Small intestine (tissue), 7 donors: Measurements from ENCODE around the gene ASB4. TPM values are rescaled to one million over a fixed set of nuclear protein-coding genes. Genes with fewer than 3 reads are reported as not detected.
A peak's percentile ranks its signal among the peaks of the same experiment; 100 is the strongest.

Source experiments
- DNase-seq, 2 donors: peaks; one replicate each; pipeline versions ENCODE4 v3.0.0 to v3.0.0-alpha.2; 2013
- FAIRE-seq: peaks from 2 replicates; lab custom pipeline; 2012; peaks lifted over from hg19 to GRCh38; lab: Jason Lieb, UNC
- H3K27ac ChIP-seq, 3 donors: one replicate each; pipeline ENCODE4 v1.5.1; 2013; ENCODE audit warnings: low read length in 2 of 3, mild to moderate bottlenecking in 2 of 3, control low read depth in 1 of 3, inconsistent platforms in 1 of 3, low read depth in 1 of 3, moderate library complexity in 1 of 3
- H3K27me3 ChIP-seq, 3 donors: one replicate each; pipeline ENCODE4 v1.6.1; 2013; ENCODE audit warnings: low read length in 3 of 3, inconsistent platforms in 1 of 3; ENCODE audit not compliant: control insufficient read depth in 3 of 3, insufficient read depth in 3 of 3
- H3K36me3 ChIP-seq, 3 donors: one replicate each; pipeline ENCODE4 v1.6.1; 2013; ENCODE audit warnings: low read length in 3 of 3, inconsistent platforms in 1 of 3, low read depth in 1 of 3, mild to moderate bottlenecking in 1 of 3, moderate library complexity in 1 of 3; ENCODE audit not compliant: control insufficient read depth in 3 of 3, insufficient read depth in 2 of 3
- H3K4me1 ChIP-seq, 3 donors: one replicate each; pipeline ENCODE4 v1.6.1; 2013; ENCODE audit warnings: low read length in 2 of 3, inconsistent platforms in 1 of 3, low read depth in 1 of 3, mild to moderate bottlenecking in 1 of 3, moderate library complexity in 1 of 3; ENCODE audit not compliant: control insufficient read depth in 3 of 3, insufficient read depth in 2 of 3
- H3K4me3 ChIP-seq, 3 donors: one replicate each; pipeline ENCODE4 v1.5.1; 2013; ENCODE audit warnings: low read length in 3 of 3, control low read depth in 1 of 3, inconsistent platforms in 1 of 3, low read depth in 1 of 3, mild to moderate bottlenecking in 1 of 3, moderate library complexity in 1 of 3
- H3K9me3 ChIP-seq, 2 donors: one replicate each; pipeline ENCODE4 v1.6.1; 2013; ENCODE audit warnings: low read depth in 1 of 2, low read length in 1 of 2; ENCODE audit not compliant: control insufficient read depth in 2 of 2, insufficient read depth in 1 of 2
- WGBS, 3 donors: extraction: QIAGEN DNeasy Blood & Tissue Kit; methylation state at CpG; one replicate each; pipeline ENCODE4 v1.1.7; 2013; 5-methylcytosine and 5-hydroxymethylcytosine counted together
- polyA plus RNA-seq, 4 donors: library from polyadenylated mRNA; stranded (reverse) in 3 of 4; unstranded in 1 of 4; fragments of 200-250 nt in 3 of 4; fragments of 120-200 nt in 1 of 4; gene quantifications; one replicate each; pipeline versions ENCODE4 v1.2.1 to v1.2.3, GENCODE V29; 2013
- donor health status: healthy with polysubstance abuse.
- donor health status: control.
- donor health status: control.
- donor health status: Bipolar disorder and iron deficiency.
- donor health status: healthy.

The ASB4 gene
- polyA plus RNA-seq, 4 donors = 0.09 to 1.4 (median 0.38) TPM; not detected in 1

GRCh38 chr7:95583834-95584621 lies 98.3 kb downstream of the ASB4 start:
- no peaks in the 10 kb centered on the region for H3K9me3 ChIP-seq
- DNase-seq (no peak), FAIRE-seq (no peak)
- no peak overlapping the region for H3K27ac ChIP-seq
- peaks cover 0 to 10% (median 6%) of the 10 kb centered on the region in 3 donors for H3K36me3 ChIP-seq
- no peak overlapping the region for H3K4me3 ChIP-seq
- no peaks in the 10 kb centered on the region for H3K27me3 ChIP-seq
- WGBS, 3 donors = 48 to 77% (median 53%) methylated on average over 3 of the region's 3 CpGs
- no peaks in the 10 kb centered on the region for H3K4me1 ChIP-seq

- no peaks in the 10 kb centered on the region for H3K27me3 ChIP-seq
- H3K9me3 ChIP-seq = no peaks in the 10 kb centered on the region
- DNase-seq (no peak), FAIRE-seq (no peak)
- no peak overlapping the region for H3K27ac ChIP-seq
- peaks cover 0 to 10% (median 6%) of the 10 kb centered on the region in 3 donors for H3K36me3 ChIP-seq
- WGBS, 3 donors = 63 to 93% (median 81%) methylated on average over 1 of the region's 1 CpG
- no peaks in the 10 kb centered on the region for H3K4me1 ChIP-seq
- H3K4me3 ChIP-seq = no peak overlapping the region
These were observed 99.2 kb downstream of the ASB4 start for GRCh38 chr7:95584769-95585425.

- WGBS, 3 donors = 70 to 79% (median 75%) methylated on average over 3 of the region's 3 CpGs
- FAIRE-seq (no peak), DNase-seq (no peak)
- H3K27ac ChIP-seq = peak overlapping the region in 1 of 3 donors; percentile 22
- H3K27me3 ChIP-seq = no peaks in the 10 kb centered on the region
- H3K4me1 ChIP-seq = no peaks in the 10 kb centered on the region
- H3K36me3 ChIP-seq = peaks cover 0 to 10% (median 6%) of the 10 kb centered on the region in 3 donors
- no peaks in the 10 kb centered on the region for H3K9me3 ChIP-seq
- H3K4me3 ChIP-seq = no peak overlapping the region
These were observed 99.7 kb downstream of the ASB4 start for GRCh38 chr7:95585426-95585789.

- peaks cover 3 to 10% (median 6%) of the 10 kb centered on the region in 3 donors for H3K36me3 ChIP-seq
These were observed 101.2 kb downstream of the ASB4 start for GRCh38 chr7:95586951-95587301.

GRCh38 chr7:95589031-95589430 lies 103.3 kb downstream of the ASB4 start:
- FAIRE-seq (no peak), DNase-seq (no peak)
- Histone ChIP-seq H3K27me3 (no peaks in the 10 kb centered on the region), H3K4me1 (no peaks in the 10 kb centered on the region), H3K4me3 (no peak overlapping the region), H3K9me3 (no peaks in the 10 kb centered on the region), H3K36me3 (peaks cover 3 to 10% (median 6%) of the 10 kb centered on the region in 3 donors), H3K27ac (peak overlapping the region in 1 of 3 donors; percentile 73)

More at GRCh38 chr7:95586951-95587301, 101.2 kb downstream of the ASB4 start:
- 76 to 85% (median 83%) methylated on average over 3 of the region's 3 CpGs for WGBS, 3 donors
- Histone ChIP-seq H3K27ac (no peak overlapping the region), H3K4me1 (no peaks in the 10 kb centered on the region), H3K4me3 (no peak overlapping the region), H3K9me3 (no peaks in the 10 kb centered on the region), H3K27me3 (no peaks in the 10 kb centered on the region)
- FAIRE-seq (no peak), DNase-seq (no peak)

GRCh38 chr7:95589766-95590165 lies 104.0 kb downstream of the ASB4 start:
- FAIRE-seq = no peak
- H3K27ac ChIP-seq = no peak overlapping the region
- no peak overlapping the region for H3K4me3 ChIP-seq
- no peak for DNase-seq
- H3K4me1 ChIP-seq = no peaks in the 10 kb centered on the region
- peaks cover 3 to 10% (median 6%) of the 10 kb centered on the region in 3 donors for H3K36me3 ChIP-seq
- no peaks in the 10 kb centered on the region for H3K27me3 ChIP-seq
- H3K9me3 ChIP-seq = no peaks in the 10 kb centered on the region
- WGBS, 3 donors = 95 to 100% (median 95%) methylated on average over 1 of the region's 1 CpG

Other genes with a start within 250 kb of the ASB4 start
- gene PON1, start 161.4 kb upstream of the ASB4 start, polyA plus RNA-seq = 1 to 10 TPM in 1 of 4 donors, under 1 TPM in 1, not detected in 2; 0.04 to 9.5 TPM
- 10 to 100 TPM in 1 of 4 donors, 1 to 10 TPM in 3; 2.4 to 15.6 (median 6.7) TPM for gene PON3, start 89.6 kb upstream of the ASB4 start, polyA plus RNA-seq
- gene PON2, start 50.9 kb upstream of the ASB4 start, polyA plus RNA-seq = 100 to 1,000 TPM in 2 of 4 donors, 10 to 100 TPM in 2; 51.6 to 325 (median 93.7) TPM
- gene PDK4, start 110.6 kb downstream of the ASB4 start, polyA plus RNA-seq = 100 to 1,000 TPM in 1 of 4 donors, 10 to 100 TPM in 2, 1 to 10 TPM in 1; 9.1 to 210 (median 84.3) TPM